Central memory CD8-positive, alpha-beta T cell (primary cell): ENCODE results near the gene SREBF2.
"Not testable (repeated sequence)": the region's sequence is repeated elsewhere in the genome, so short reads cannot be mapped to it uniquely, and the experiment has no call there.

ENCODE experiments used
- ATAC-seq: fragments of 150-1000 bp; cut with Tn5 transposase; replicated peaks from 2 replicates; pipeline ENCODE4 v1.10.0; 2022; ENCODE audit warnings: mild to moderate bottlenecking, moderate FRiP score, moderate number of reproducible peaks; ENCODE audit not compliant: poor library complexity, severe bottlenecking; ENCODE audit errors: extremely low read depth
- DNase-seq, 2 donors: peaks; one replicate each; pipeline ENCODE4 v3.0.0; 2021; ENCODE audit warnings: low spot score in 2 of 2
- H3K27ac Mint-ChIP-seq: one replicate; pipeline ENCODE4 v1.8.0; 2022; ENCODE audit warnings: low read depth, mild to moderate bottlenecking, moderate library complexity, mixed read lengths
- H3K27me3 Mint-ChIP-seq: one replicate; pipeline ENCODE4 v1.8.0; 2022; ENCODE audit warnings: mixed read lengths
- H3K36me3 Mint-ChIP-seq: one replicate; pipeline ENCODE4 v1.8.0; 2022; ENCODE audit warnings: mild to moderate bottlenecking, moderate library complexity, mixed read lengths; ENCODE audit not compliant: insufficient read depth
- H3K4me1 Mint-ChIP-seq: one replicate; pipeline ENCODE4 v1.8.0; 2022; ENCODE audit warnings: mixed read lengths
- H3K4me3 Mint-ChIP-seq: one replicate; pipeline ENCODE4 v1.8.0; 2022; ENCODE audit warnings: mild to moderate bottlenecking, moderate library complexity, mixed read lengths
- H3K9me3 Mint-ChIP-seq: one replicate; pipeline ENCODE4 v1.8.0; 2022; ENCODE audit warnings: mixed read lengths

Gene SREBF2

GRCh38 chr22:41934284-41935014 lies 101.5 kb downstream of the SREBF2 start:
- Mint-ChIP-seq H3K36me3 (peaks cover 18% of the 10 kb centered on the region), H3K4me1 (peaks cover 13% of the 10 kb centered on the region), H3K27ac (peak overlapping the region; percentile 81), H3K9me3 (no peaks in the 10 kb centered on the region), H3K4me3 (no peak overlapping the region), H3K27me3 (no peaks in the 10 kb centered on the region)
- ATAC-seq (no peak), DNase-seq (no peak)

GRCh38 chr22:41935015-41935351 lies 102.1 kb downstream of the SREBF2 start:
- DNase-seq: no peak
- Mint-ChIP-seq H3K9me3 (no peaks in the 10 kb centered on the region), H3K4me1 (peaks cover 18% of the 10 kb centered on the region), H3K27ac (peak overlapping the region; percentile 81), H3K4me3 (no peak overlapping the region), H3K27me3 (no peaks in the 10 kb centered on the region), H3K36me3 (peaks cover 23% of the 10 kb centered on the region)
- ATAC-seq: no peak

- Mint-ChIP-seq H3K27me3 (no peaks in the 10 kb centered on the region), H3K27ac (peak overlapping the region; percentile 38), H3K4me3 (no peak overlapping the region), H3K9me3 (no peaks in the 10 kb centered on the region), H3K36me3 (peaks cover 27% of the 10 kb centered on the region), H3K4me1 (peaks cover 24% of the 10 kb centered on the region)
- no peak for DNase-seq
- ATAC-seq: no peak
Measured at GRCh38 chr22:41935509-41935908, 102.6 kb downstream of the SREBF2 start.

- Mint-ChIP-seq H3K27me3 (no peaks in the 10 kb centered on the region), H3K27ac (no peak overlapping the region), H3K4me3 (no peak overlapping the region), H3K9me3 (no peaks in the 10 kb centered on the region), H3K36me3 (peaks cover 34% of the 10 kb centered on the region), H3K4me1 (peaks cover 35% of the 10 kb centered on the region)
- ATAC-seq (no peak), DNase-seq (no peak)
Measured at GRCh38 chr22:41936894-41937169, 103.9 kb downstream of the SREBF2 start.

GRCh38 chr22:41939981-41940831 lies 107.3 kb downstream of the SREBF2 start:
- peak; percentile 85 to 98 for DNase-seq
- Mint-ChIP-seq H3K4me3 (peak overlapping the region; percentile 74), H3K36me3 (peaks cover 33% of the 10 kb centered on the region), H3K27me3 (no peaks in the 10 kb centered on the region), H3K4me1 (peaks cover 30% of the 10 kb centered on the region), H3K9me3 (no peaks in the 10 kb centered on the region), H3K27ac (peak overlapping the region; percentile 100)
- ATAC-seq: peak; percentile 84

GRCh38 chr22:41940832-41941765 lies 108.2 kb downstream of the SREBF2 start:
- Mint-ChIP-seq H3K27me3 (no peaks in the 10 kb centered on the region), H3K4me3 (peak overlapping the region; percentile 74), H3K9me3 (no peaks in the 10 kb centered on the region), H3K27ac (peak overlapping the region; percentile 100), H3K4me1 (peaks cover 37% of the 10 kb centered on the region), H3K36me3 (peaks cover 33% of the 10 kb centered on the region)
- DNase-seq (peak; percentile 82 to 88), ATAC-seq (peak; percentile 50)

GRCh38 chr22:41943661-41944209 lies 110.8 kb downstream of the SREBF2 start:
- Mint-ChIP-seq H3K4me1 (peaks cover 39% of the 10 kb centered on the region), H3K27ac (no peak overlapping the region), H3K9me3 (no peaks in the 10 kb centered on the region), H3K36me3 (peaks cover 24% of the 10 kb centered on the region), H3K27me3 (no peaks in the 10 kb centered on the region), H3K4me3 (peak overlapping the region; percentile 41)
- DNase-seq: no peak
- ATAC-seq: no peak

GRCh38 chr22:41946629-41947423 lies 113.9 kb downstream of the SREBF2 start, which contains the start of gene CENPM:
CENPM (minus strand) TSS chr22:41947152; CDS start chr22:41947076, 76 bp downstream.
- H3K4me3 Mint-ChIP-seq: peak within 1 kb of the TSS; percentile 87
- DNase-seq (peak; percentile 69 to 73), ATAC-seq (peak; percentile 94)
- peaks cover 10% of the 10 kb centered on the region for H3K4me1 Mint-ChIP-seq
- H3K36me3 Mint-ChIP-seq: peaks cover 1% of the 10 kb centered on the region
- H3K27ac Mint-ChIP-seq: peak within 1 kb of the TSS; percentile 71
- no peaks in the 10 kb centered on the region for H3K9me3 Mint-ChIP-seq
- no peaks in the 10 kb centered on the region for H3K27me3 Mint-ChIP-seq

GRCh38 chr22:41947424-41948080 lies 114.6 kb downstream of the SREBF2 start:
- Mint-ChIP-seq H3K27ac (peak overlapping the region; percentile 71), H3K27me3 (no peaks in the 10 kb centered on the region), H3K4me1 (peaks cover 10% of the 10 kb centered on the region), H3K9me3 (no peaks in the 10 kb centered on the region), H3K4me3 (peak overlapping the region; percentile 87), H3K36me3 (peaks cover 1% of the 10 kb centered on the region)
- ATAC-seq (no peak), DNase-seq (no peak)

GRCh38 chr22:41948142-41948541 lies 115.2 kb downstream of the SREBF2 start:
- H3K27me3 Mint-ChIP-seq: no peaks in the 10 kb centered on the region
- no peak overlapping the region for H3K27ac Mint-ChIP-seq
- no peak overlapping the region for H3K4me3 Mint-ChIP-seq
- no peak for DNase-seq
- H3K9me3 Mint-ChIP-seq: no peaks in the 10 kb centered on the region
- ATAC-seq: no peak
- peaks cover 1% of the 10 kb centered on the region for H3K36me3 Mint-ChIP-seq
- H3K4me1 Mint-ChIP-seq: peaks cover 10% of the 10 kb centered on the region

GRCh38 chr22:41948928-41949296 lies 116.0 kb downstream of the SREBF2 start:
- H3K4me3 Mint-ChIP-seq, H3K4me1 Mint-ChIP-seq, ATAC-seq, DNase-seq, H3K36me3 Mint-ChIP-seq, H3K9me3 Mint-ChIP-seq, H3K27ac Mint-ChIP-seq, H3K27me3 Mint-ChIP-seq: not testable (repeated sequence)
